ENCODE measurements around the gene ERBB2. TPM values are rescaled to one million over a fixed set of nuclear protein-coding genes. Genes with fewer than 3 reads are reported as not detected.

ERBB2 gene
- total and polyA plus RNA-seq, 2 of the 13 experiments (the other 11 are each of a cell fraction or from before 2014, with no cell fraction given), result 57.7 to 64.1 TPM

DNA sequence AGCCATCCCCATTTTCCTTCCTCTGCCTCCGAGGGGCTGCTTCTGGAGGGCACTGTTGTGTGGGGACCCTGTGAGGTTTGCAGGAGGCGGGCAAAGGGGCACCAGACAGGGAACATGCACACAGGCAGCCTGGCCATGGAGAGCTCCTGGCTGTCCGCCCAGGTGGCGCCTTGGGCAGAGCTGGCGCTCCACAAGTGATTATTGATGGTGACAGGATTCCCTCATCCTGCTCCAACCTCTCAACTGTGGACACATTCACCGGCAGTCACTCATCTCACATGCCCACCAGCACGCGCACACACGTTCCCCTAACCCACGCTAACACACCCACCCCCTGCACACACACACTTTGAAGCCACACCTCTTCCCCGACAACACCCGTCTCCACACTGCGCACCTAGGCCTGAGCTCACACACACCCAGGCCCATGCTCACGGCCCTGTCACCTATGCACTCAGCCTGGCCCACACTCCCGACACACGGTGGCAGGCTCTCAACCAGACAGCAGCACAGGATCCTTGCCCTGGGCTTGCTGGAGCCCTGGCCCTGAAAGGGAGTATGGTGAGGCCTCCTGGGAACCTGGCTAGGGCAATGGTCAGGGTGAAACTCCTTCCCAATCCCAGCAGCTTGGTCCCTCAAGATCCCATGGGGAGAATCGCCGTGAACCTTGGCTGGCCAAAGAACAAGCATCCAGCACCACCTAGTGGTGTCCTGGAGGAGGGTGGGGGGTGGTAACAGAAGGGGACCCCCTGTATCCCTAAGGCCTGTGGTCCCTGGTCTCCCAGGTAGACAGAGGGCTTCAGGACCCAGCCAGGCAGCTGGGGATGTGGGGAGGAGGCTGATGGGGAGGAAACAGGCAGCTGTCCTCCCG is 28.0 kb upstream of the ERBB2 start (continued):
- peak; percentile 22; the same call in 1 of the 2 replicates for TF ChIP-seq ZNF572 (CRISPR knock-in tag; IDR thresholded peaks at IDR 0.05)
- 0 out of 2 replicates have a peak, but pooled peaks have one; percentile 54 for TF ChIP-seq ZFP41 (CRISPR knock-in tag; IDR thresholded peaks at IDR 0.05; ENCODE audit: borderline replicate concordance)
- TF ChIP-seq TAF1 (CRISPR knock-in tag; IDR thresholded peaks at IDR 0.05), result no peak
- peak; percentile 20; the same call in 1 of the 2 replicates for TF ChIP-seq ZNF746 (CRISPR knock-in tag; IDR thresholded peaks at IDR 0.05)
- TF ChIP-seq, protein P1, sequence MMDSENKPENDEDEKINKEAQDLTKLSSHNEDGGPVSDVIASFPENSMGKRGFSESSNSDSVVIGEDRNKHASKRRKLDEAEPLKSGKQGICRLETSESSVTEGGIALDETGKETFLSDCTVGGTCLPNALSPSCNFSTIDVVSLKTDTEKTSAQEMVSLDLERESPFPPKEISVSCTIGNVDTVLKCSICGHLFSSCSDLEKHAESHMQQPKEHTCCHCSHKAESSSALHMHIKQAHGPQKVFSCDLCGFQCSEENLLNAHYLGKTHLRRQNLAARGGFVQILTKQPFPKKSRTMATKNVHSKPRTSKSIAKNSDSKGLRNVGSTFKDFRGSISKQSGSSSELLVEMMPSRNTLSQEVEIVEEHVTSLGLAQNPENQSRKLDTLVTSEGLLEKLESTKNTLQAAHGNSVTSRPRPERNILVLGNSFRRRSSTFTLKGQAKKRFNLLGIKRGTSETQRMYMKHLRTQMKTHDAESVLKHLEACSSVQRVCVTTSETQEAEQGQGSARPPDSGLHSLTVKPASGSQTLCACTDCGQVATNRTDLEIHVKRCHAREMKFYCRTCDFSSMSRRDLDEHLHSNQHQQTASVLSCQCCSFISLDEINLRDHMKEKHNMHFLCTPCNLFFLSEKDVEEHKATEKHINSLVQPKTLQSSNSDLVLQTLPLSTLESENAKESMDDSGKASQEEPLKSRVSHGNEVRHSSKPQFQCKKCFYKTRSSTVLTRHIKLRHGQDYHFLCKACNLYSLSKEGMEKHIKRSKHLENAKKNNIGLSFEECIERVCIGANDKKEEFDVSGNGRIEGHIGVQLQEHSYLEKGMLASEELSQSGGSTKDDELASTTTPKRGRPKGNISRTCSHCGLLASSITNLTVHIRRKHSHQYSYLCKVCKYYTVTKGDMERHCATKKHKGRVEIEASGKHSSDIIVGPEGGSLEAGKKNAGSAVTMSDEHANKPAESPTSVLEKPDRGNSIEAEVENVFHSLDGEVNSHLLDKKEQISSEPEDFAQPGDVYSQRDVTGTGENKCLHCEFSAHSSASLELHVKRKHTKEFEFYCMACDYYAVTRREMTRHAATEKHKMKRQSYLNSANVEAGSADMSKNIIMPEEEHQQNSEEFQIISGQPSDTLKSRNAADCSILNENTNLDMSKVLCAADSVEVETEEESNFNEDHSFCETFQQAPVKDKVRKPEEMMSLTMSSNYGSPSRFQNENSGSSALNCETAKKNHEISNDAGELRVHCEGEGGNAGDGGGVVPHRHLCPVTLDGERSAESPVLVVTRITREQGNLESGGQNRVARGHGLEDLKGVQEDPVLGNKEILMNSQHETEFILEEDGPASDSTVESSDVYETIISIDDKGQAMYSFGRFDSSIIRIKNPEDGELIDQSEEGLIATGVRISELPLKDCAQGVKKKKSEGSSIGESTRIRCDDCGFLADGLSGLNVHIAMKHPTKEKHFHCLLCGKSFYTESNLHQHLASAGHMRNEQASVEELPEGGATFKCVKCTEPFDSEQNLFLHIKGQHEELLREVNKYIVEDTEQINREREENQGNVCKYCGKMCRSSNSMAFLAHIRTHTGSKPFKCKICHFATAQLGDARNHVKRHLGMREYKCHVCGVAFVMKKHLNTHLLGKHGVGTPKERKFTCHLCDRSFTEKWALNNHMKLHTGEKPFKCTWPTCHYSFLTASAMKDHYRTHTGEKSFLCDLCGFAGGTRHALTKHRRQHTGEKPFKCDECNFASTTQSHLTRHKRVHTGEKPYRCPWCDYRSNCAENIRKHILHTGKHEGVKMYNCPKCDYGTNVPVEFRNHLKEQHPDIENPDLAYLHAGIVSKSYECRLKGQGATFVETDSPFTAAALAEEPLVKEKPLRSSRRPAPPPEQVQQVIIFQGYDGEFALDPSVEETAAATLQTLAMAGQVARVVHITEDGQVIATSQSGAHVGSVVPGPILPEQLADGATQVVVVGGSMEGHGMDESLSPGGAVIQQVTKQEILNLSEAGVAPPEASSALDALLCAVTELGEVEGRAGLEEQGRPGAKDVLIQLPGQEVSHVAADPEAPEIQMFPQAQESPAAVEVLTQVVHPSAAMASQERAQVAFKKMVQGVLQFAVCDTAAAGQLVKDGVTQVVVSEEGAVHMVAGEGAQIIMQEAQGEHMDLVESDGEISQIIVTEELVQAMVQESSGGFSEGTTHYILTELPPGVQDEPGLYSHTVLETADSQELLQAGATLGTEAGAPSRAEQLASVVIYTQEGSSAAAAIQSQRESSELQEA (CRISPR knock-in tag; IDR thresholded peaks at IDR 0.05; ENCODE audit: not compliant biosample characterization), result peak; percentile 63
- TF ChIP-seq ZSCAN20 (CRISPR knock-in tag; IDR thresholded peaks at IDR 0.05; ENCODE audit: borderline replicate concordance), result no peak
- TF ChIP-seq ZFY (CRISPR knock-in tag; IDR thresholded peaks at IDR 0.05), result peak; percentile 80
- no peak for TF ChIP-seq LCORL (IDR thresholded peaks at IDR 0.05)
- TF ChIP-seq LCORL (CRISPR knock-in tag; IDR thresholded peaks at IDR 0.05), result peak; percentile 86
- TF ChIP-seq ELF4 (CRISPR knock-in tag; IDR thresholded peaks at IDR 0.05; ENCODE audit: borderline replicate concordance), result no peak
- TF ChIP-seq, protein P2, sequence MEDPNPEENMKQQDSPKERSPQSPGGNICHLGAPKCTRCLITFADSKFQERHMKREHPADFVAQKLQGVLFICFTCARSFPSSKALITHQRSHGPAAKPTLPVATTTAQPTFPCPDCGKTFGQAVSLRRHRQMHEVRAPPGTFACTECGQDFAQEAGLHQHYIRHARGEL (CRISPR knock-in tag; IDR thresholded peaks at IDR 0.05), result peak; percentile 57; the same call in 1 of the 2 replicates
- TF ChIP-seq, protein P3, sequence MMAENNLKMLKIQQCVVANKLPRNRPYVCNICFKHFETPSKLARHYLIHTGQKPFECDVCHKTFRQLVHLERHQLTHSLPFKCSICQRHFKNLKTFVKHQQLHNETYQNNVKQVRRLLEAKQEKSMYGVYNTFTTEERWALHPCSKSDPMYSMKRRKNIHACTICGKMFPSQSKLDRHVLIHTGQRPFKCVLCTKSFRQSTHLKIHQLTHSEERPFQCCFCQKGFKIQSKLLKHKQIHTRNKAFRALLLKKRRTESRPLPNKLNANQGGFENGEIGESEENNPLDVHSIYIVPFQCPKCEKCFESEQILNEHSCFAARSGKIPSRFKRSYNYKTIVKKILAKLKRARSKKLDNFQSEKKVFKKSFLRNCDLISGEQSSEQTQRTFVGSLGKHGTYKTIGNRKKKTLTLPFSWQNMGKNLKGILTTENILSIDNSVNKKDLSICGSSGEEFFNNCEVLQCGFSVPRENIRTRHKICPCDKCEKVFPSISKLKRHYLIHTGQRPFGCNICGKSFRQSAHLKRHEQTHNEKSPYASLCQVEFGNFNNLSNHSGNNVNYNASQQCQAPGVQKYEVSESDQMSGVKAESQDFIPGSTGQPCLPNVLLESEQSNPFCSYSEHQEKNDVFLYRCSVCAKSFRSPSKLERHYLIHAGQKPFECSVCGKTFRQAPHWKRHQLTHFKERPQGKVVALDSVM (CRISPR knock-in tag; IDR thresholded peaks at IDR 0.05), result no peak
- TF ChIP-seq, protein P4, sequence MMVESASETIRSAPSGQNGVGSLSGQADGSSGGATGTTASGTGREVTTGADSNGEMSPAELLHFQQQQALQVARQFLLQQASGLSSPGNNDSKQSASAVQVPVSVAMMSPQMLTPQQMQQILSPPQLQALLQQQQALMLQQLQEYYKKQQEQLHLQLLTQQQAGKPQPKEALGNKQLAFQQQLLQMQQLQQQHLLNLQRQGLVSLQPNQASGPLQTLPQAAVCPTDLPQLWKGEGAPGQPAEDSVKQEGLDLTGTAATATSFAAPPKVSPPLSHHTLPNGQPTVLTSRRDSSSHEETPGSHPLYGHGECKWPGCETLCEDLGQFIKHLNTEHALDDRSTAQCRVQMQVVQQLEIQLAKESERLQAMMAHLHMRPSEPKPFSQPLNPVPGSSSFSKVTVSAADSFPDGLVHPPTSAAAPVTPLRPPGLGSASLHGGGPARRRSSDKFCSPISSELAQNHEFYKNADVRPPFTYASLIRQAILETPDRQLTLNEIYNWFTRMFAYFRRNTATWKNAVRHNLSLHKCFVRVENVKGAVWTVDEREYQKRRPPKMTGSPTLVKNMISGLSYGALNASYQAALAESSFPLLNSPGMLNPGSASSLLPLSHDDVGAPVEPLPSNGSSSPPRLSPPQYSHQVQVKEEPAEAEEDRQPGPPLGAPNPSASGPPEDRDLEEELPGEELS (CRISPR knock-in tag; IDR thresholded peaks at IDR 0.05), result 0 out of 2 replicates have a peak, but pooled peaks have one; percentile 25
- TF ChIP-seq HNF4A (CRISPR knock-in tag; IDR thresholded peaks at IDR 0.05), result peak; percentile 24; the same call in 1 of the 2 replicates
